IMR-90 (cell line): ENCODE results near the gene MRPS22. TPM values are rescaled to one million over a fixed set of nuclear protein-coding genes. Genes with fewer than 3 reads are reported as not detected.

Source experiments
- ATAC-seq: fragments of 200-7000 bp; cut with Tn5 transposase; 2 replicates; pipeline ENCODE4 v1.9.1; 2020; ENCODE audit warnings: low read depth, mild to moderate bottlenecking, moderate library complexity
- BruUV-seq: library from RNA; stranded (reverse); fragments of 400-500 nt; replicated peaks from 2 replicates; lab custom pipeline; 2021; lab: Mats Ljungman, UMichigan
- CTCF ChIA-PET: fragments of 300-600 bp; formaldehyde crosslinking; extraction: SDS; loops from one replicate; lab custom pipeline; 2021; ENCODE audit warnings: antibody characterized with exemption; lab: Yijun Ruan, JAX
- POLR2A ChIA-PET: fragments of 300-600 bp; sonication (Branson Sonifier 250); formaldehyde crosslinking; loops from one replicate; lab custom pipeline; 2022; ENCODE audit warnings: antibody characterized with exemption; ENCODE audit not compliant: unreplicated experiment; lab: Charles Lee
- DNase-seq: peaks from one replicate; pipeline ENCODE4 v3.0.0; 2013
- H2AFZ ChIP-seq: replicated peaks from 2 replicates; pipeline ENCODE3; 2013; ENCODE audit warnings: low read length, mild to moderate bottlenecking; ENCODE audit not compliant: poor library complexity
- H2AK5ac ChIP-seq: 2 replicates; pipeline ENCODE4 v1.6.1; 2013; ENCODE audit warnings: low read depth, low read length, inconsistent platforms
- H2AK9ac ChIP-seq: replicated peaks from 2 replicates; pipeline ENCODE3; 2013; ENCODE audit warnings: mild to moderate bottlenecking, low read depth, low read length, moderate library complexity; ENCODE audit not compliant: poor library complexity
- H2BK120ac ChIP-seq: 2 replicates; pipeline ENCODE4 v1.6.1; 2013; ENCODE audit warnings: low read depth, low read length, inconsistent platforms
- H2BK15ac ChIP-seq: 3 replicates; pipeline ENCODE4 v1.6.1; 2013; ENCODE audit warnings: low read depth, low read length, inconsistent platforms
- H2BK20ac ChIP-seq: 2 replicates; pipeline ENCODE4 v1.6.1; 2013; ENCODE audit warnings: low read depth, mild to moderate bottlenecking, inconsistent platforms, low read length, moderate library complexity
- H2BK5ac ChIP-seq: 2 replicates; pipeline ENCODE4 v1.6.1; 2013; ENCODE audit warnings: mild to moderate bottlenecking, low read depth, low read length, inconsistent platforms; ENCODE audit not compliant: poor library complexity, severe bottlenecking
- H3K14ac ChIP-seq: replicated peaks from 2 replicates; pipeline ENCODE4 v1.6.1; 2013; ENCODE audit warnings: low read depth, low read length, inconsistent platforms
- H3K18ac ChIP-seq: 2 replicates; pipeline ENCODE4 v1.6.1; 2013; ENCODE audit warnings: low read depth, low read length, control low read depth
- H3K23ac ChIP-seq: 2 replicates; pipeline ENCODE4 v1.6.1; 2013; ENCODE audit warnings: low read depth, low read length, inconsistent platforms
- H3K27ac ChIP-seq: 2 replicates; pipeline ENCODE4 v1.5.1; 2013; ENCODE audit warnings: mild to moderate bottlenecking, control low read depth, low read length; ENCODE audit not compliant: insufficient read depth
- H3K27me3 ChIP-seq: 2 replicates; pipeline ENCODE4 v1.6.1; 2013; ENCODE audit warnings: low read length; ENCODE audit not compliant: control insufficient read depth, insufficient read depth
- H3K36me3 ChIP-seq: 2 replicates; pipeline ENCODE4 v1.6.1; 2013; ENCODE audit warnings: low read length, mixed read lengths; ENCODE audit not compliant: control insufficient read depth, insufficient read depth
- H3K4ac ChIP-seq: 2 replicates; pipeline ENCODE4 v1.6.1; 2013; ENCODE audit warnings: low read depth, low read length, inconsistent platforms
- H3K4me1 ChIP-seq: 2 replicates; pipeline ENCODE4 v1.6.1; 2013; ENCODE audit warnings: low read length, mixed read lengths; ENCODE audit not compliant: control insufficient read depth, insufficient read depth
- H3K4me2 ChIP-seq: 2 replicates; pipeline ENCODE4 v1.6.1; 2013; ENCODE audit warnings: low read depth, mild to moderate bottlenecking, control low read depth, low read length, moderate library complexity
- H3K4me3 ChIP-seq: 2 replicates; pipeline ENCODE4 v1.5.1; 2013; ENCODE audit warnings: low read depth, mild to moderate bottlenecking, control low read depth, low read length, moderate library complexity; ENCODE audit not compliant: insufficient read depth
- H3K56ac ChIP-seq: 2 replicates; pipeline ENCODE4 v1.6.1; 2013; ENCODE audit warnings: low read length, inconsistent platforms; ENCODE audit not compliant: insufficient read depth; ENCODE audit errors: extremely low read depth
- H3K79me1 ChIP-seq, 2 experiments: 2 replicates each; pipeline ENCODE4 v1.6.1; 2013; ENCODE audit warnings: low read length in 2 of 2, inconsistent platforms in 1 of 2, low read depth in 1 of 2
- H3K9ac ChIP-seq: 2 replicates; pipeline ENCODE4 v1.6.1; 2013; ENCODE audit warnings: low read depth, low read length, control low read depth
- H3K9me1 ChIP-seq: 2 replicates; pipeline ENCODE4 v1.6.1; 2013; ENCODE audit warnings: low read length, inconsistent platforms; ENCODE audit not compliant: insufficient read depth
- H3K9me3 ChIP-seq: 2 replicates; pipeline ENCODE4 v1.6.1; 2013; ENCODE audit warnings: low read length; ENCODE audit not compliant: control insufficient read depth, insufficient read depth
- H4K20me1 ChIP-seq: 2 replicates; pipeline ENCODE4 v1.6.1; 2013; ENCODE audit warnings: low read length, inconsistent platforms; ENCODE audit not compliant: insufficient read depth
- H4K5ac ChIP-seq: 2 replicates; pipeline ENCODE4 v1.6.1; 2013; ENCODE audit warnings: mild to moderate bottlenecking, low read depth, low read length, control low read depth
- H4K8ac ChIP-seq, 2 experiments: 2 replicates each; pipeline ENCODE4 v1.6.1; 2013; ENCODE audit warnings: low read depth in 2 of 2, low read length in 2 of 2, control low read depth in 1 of 2, inconsistent platforms in 1 of 2
- H4K91ac ChIP-seq: 2 replicates; pipeline ENCODE4 v1.6.1; 2013; ENCODE audit warnings: low read depth, low read length, inconsistent platforms; ENCODE audit not compliant: insufficient read depth
- CEBPB ChIP-seq: IDR thresholded peaks from 2 replicates; pipeline ENCODE4 v1.6.1; 2012; ENCODE audit warnings: low read depth, low read length, improper control_type of control experiment
- POLR2A ChIP-seq: IDR thresholded peaks from 2 replicates; pipeline ENCODE4 v1.6.1; 2012; ENCODE audit warnings: mild to moderate bottlenecking, low read depth, low read length
- dilution Hi-C: fragments of 300-500 bp; cut with HindIII; formaldehyde crosslinking; loops from one replicate; pipeline ENCODE4 v1.14.3; 2018; ENCODE audit warnings: low sequenced_read_pairs; ENCODE audit not compliant: unreplicated experiment
- in situ Hi-C: fragments of 300-500 bp; cut with MboI; formaldehyde crosslinking; loops from 3 replicates; pipeline ENCODE4 v1.14.3; 2019; ENCODE audit warnings: low sequenced_read_pairs, inconsistent platforms, mixed read lengths
- intact Hi-C: fragments of 100-400 bp; cut with micrococcal nuclease; formaldehyde crosslinking; loops from 2 replicates; pipeline ENCODE4 v1.10.0; 2022
- polyA plus RNA-seq, 3 experiments: library from polyadenylated mRNA; depleted of rRNA; stranded (reverse); fragments of >200 nt; gene quantifications; 2 replicates each; pipeline ENCODE4 v1.2.3, GENCODE V29; 2012; ENCODE audit warnings: low replicate concordance in 1 of 3
- total RNA-seq: library from RNA; depleted of rRNA; stranded (reverse); fragments of >200 nt; gene quantifications from 2 replicates; pipeline ENCODE4 v1.2.3, GENCODE V29; 2012

MRPS22 gene
- total and polyA plus RNA-seq, 2 of the 4 experiments (the other 2 are of a cell fraction): 54.5 to 72.4 TPM

DNA sequence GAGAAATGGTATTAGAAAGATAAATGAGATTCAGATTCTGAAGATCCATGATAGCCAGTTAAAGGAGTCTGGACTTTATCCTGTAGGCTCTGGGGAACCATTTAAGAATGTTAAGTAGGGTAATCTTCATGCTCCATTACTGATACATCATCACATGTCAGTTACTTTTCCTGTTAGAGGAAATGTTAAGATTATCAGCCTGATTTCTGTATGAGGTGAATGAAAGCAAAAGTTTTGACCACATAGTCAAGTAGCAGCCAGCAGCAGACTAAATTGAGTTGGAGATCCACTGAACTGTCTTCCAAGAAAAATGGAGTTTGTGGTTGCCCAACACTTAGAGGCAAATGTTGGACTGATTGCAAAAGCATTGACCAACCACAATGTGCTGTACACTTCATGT lies 50.3 kb downstream of the MRPS22 start:
- peaks cover 2 to 8% of the 10 kb centered on the region in 2 experiments; a peak in 1 of 4 replicates for H3K79me1 ChIP-seq
- intact Hi-C loops: no loop called here

More for the DNA sequence above, 50.3 kb downstream of the MRPS22 start:
- ATAC-seq (no peak), DNase-seq (peak; percentile 4)
- no peak overlapping the region for H3K23ac ChIP-seq
- dilution Hi-C loops: no loop called here
- H3K14ac ChIP-seq: no peak overlapping the region
- H4K91ac ChIP-seq: no peak overlapping the region
- H3K27ac ChIP-seq: no peak overlapping the region
- H3K4me2 ChIP-seq: no peak overlapping the region
- no peaks in the 10 kb centered on the region for H3K9me1 ChIP-seq
- H4K20me1 ChIP-seq: no peaks in the 10 kb centered on the region; the same call in 1 of the 2 replicates
- H3K27me3 ChIP-seq: no peaks in the 10 kb centered on the region
- no peak overlapping the region for H3K18ac ChIP-seq
- H2BK120ac ChIP-seq: no peak overlapping the region
- H2AK5ac ChIP-seq: no peak overlapping the region
- H3K56ac ChIP-seq: no peak overlapping the region
- in situ Hi-C loops: no loop called here
- H3K4me1 ChIP-seq: no peaks in the 10 kb centered on the region
- no peaks in the 10 kb centered on the region for H3K36me3 ChIP-seq
- no peak overlapping the region for H2BK20ac ChIP-seq
- TF ChIP-seq POLR2A: no peak
- TF ChIP-seq CEBPB: 0 out of 2 replicates have a peak, but pooled peaks have one; percentile 17
- no peak overlapping the region for H3K4me3 ChIP-seq
- no peak overlapping the region for H2AK9ac ChIP-seq
- H4K8ac ChIP-seq: no peak overlapping the region
- H2BK5ac ChIP-seq: no peak overlapping the region
- BruUV-seq: no TSS peak
- no peaks in the 10 kb centered on the region for H3K9me3 ChIP-seq
- H4K5ac ChIP-seq: no peak overlapping the region
- ChIA-PET POLR2A (no interaction called here), CTCF (no interaction called here)
- H2AFZ ChIP-seq: no peak overlapping the region
- H3K9ac ChIP-seq: no peak overlapping the region
- H3K4ac ChIP-seq: no peak overlapping the region
- no peak overlapping the region for H2BK15ac ChIP-seq
